ENCODE results near the gene GNG13. TPM values are rescaled to one million over a fixed set of nuclear protein-coding genes. Genes with fewer than 3 reads are reported as not detected.

Gene GNG13
- total RNA-seq, 1 experiment from 2014 or later = not detected

GRCh38 chr16:832652-833336 lies 32.3 kb upstream of the GNG13 start:
- H3K36me3 Mint-ChIP-seq (ENCODE audit: insufficient read depth, unreplicated experiment) = no peaks in the 10 kb centered on the region
- Histone ChIP-seq H3K27me3 (replicated peaks; ENCODE audit: control insufficient read depth, insufficient read depth, low read length) (no peaks in the 10 kb centered on the region), H3K9me3 (no peaks in the 10 kb centered on the region), H3K4me1 (no peaks in the 10 kb centered on the region), H3K36me3 (ENCODE audit: control insufficient read depth, insufficient read depth, low read length) (no peaks in the 10 kb centered on the region), H3K4me3 (ENCODE audit: low read depth, low read length) (no peak overlapping the region)
- no TSS peak for BruUV-seq (replicated peaks)
- intact Hi-C loops (cut with micrococcal nuclease; ENCODE audit: unreplicated experiment) = no loop called here
- no peak overlapping the region for H3K4me3 Mint-ChIP-seq (ENCODE audit: unreplicated experiment)
- no peak overlapping the region for H3K27ac Mint-ChIP-seq (ENCODE audit: unreplicated experiment)
- H3K9me3 Mint-ChIP-seq (ENCODE audit: unreplicated experiment) = no peaks in the 10 kb centered on the region
- CTCF ChIA-PET = interaction anchor here (0.7 kb wide), 1 partner anchor 32 kb away, joined by 6 read pairs; the partner anchor contains the start of gene GNG13
- POLR2A ChIA-PET = no interaction called here
- TF ChIP-seq CTCF (IDR thresholded peaks at IDR 0.05; ENCODE audit: insufficient read depth in 1 of 2, low read depth in 1 of 2, low read length in 1 of 2, severe bottlenecking in 1 of 2, unreplicated experiment in 1 of 2) = no peak
- no peaks in the 10 kb centered on the region for H3K4me1 Mint-ChIP-seq (ENCODE audit: low read depth, unreplicated experiment)
- H3K27me3 Mint-ChIP-seq (ENCODE audit: insufficient read depth, unreplicated experiment) = no peaks in the 10 kb centered on the region
- DNase-seq = peak in 1 of 2 experiments; percentile 21

GRCh38 chr16:831571-832413 lies 31.3 kb upstream of the GNG13 start:
- H3K4me1 Mint-ChIP-seq (ENCODE audit: low read depth, unreplicated experiment) = no peaks in the 10 kb centered on the region
- Histone ChIP-seq H3K4me3 (ENCODE audit: low read depth, low read length) (no peak overlapping the region), H3K27me3 (replicated peaks; ENCODE audit: control insufficient read depth, insufficient read depth, low read length) (no peaks in the 10 kb centered on the region), H3K36me3 (ENCODE audit: control insufficient read depth, insufficient read depth, low read length) (no peaks in the 10 kb centered on the region), H3K4me1 (no peaks in the 10 kb centered on the region), H3K9me3 (no peaks in the 10 kb centered on the region)
- ChIA-PET POLR2A (no interaction called here), CTCF (interaction anchor here (0.7 kb wide), 1 partner anchor 31 kb away, joined by 6 read pairs; the partner anchor contains the start of gene GNG13)
- no TSS peak for BruUV-seq (replicated peaks)
- no peaks in the 10 kb centered on the region for H3K27me3 Mint-ChIP-seq (ENCODE audit: insufficient read depth, unreplicated experiment)
- no peaks in the 10 kb centered on the region for H3K36me3 Mint-ChIP-seq (ENCODE audit: insufficient read depth, unreplicated experiment)
- no peak overlapping the region for H3K27ac Mint-ChIP-seq (ENCODE audit: unreplicated experiment)
- no peaks in the 10 kb centered on the region for H3K9me3 Mint-ChIP-seq (ENCODE audit: unreplicated experiment)
- H3K4me3 Mint-ChIP-seq (ENCODE audit: unreplicated experiment) = no peak overlapping the region
- no peak for TF ChIP-seq CTCF (IDR thresholded peaks at IDR 0.05; ENCODE audit: insufficient read depth in 1 of 2, low read depth in 1 of 2, low read length in 1 of 2, severe bottlenecking in 1 of 2, unreplicated experiment in 1 of 2)
- no peak for DNase-seq
- intact Hi-C loops (cut with micrococcal nuclease; ENCODE audit: unreplicated experiment) = no loop called here

- H3K4me1 ChIP-seq = no peaks in the 10 kb centered on the region
- Mint-ChIP-seq H3K4me3 (ENCODE audit: unreplicated experiment) (no peak overlapping the region), H3K9me3 (ENCODE audit: unreplicated experiment) (no peaks in the 10 kb centered on the region), H3K4me1 (ENCODE audit: low read depth, unreplicated experiment) (no peaks in the 10 kb centered on the region), H3K36me3 (ENCODE audit: insufficient read depth, unreplicated experiment) (no peaks in the 10 kb centered on the region), H3K27me3 (ENCODE audit: insufficient read depth, unreplicated experiment) (no peaks in the 10 kb centered on the region), H3K27ac (ENCODE audit: unreplicated experiment) (no peak overlapping the region)
- intact Hi-C loops (cut with micrococcal nuclease; ENCODE audit: unreplicated experiment) = no loop called here
- DNase-seq = no peak
- H3K9me3 ChIP-seq = no peaks in the 10 kb centered on the region
- no peaks in the 10 kb centered on the region for H3K36me3 ChIP-seq (ENCODE audit: control insufficient read depth, insufficient read depth, low read length)
- no peaks in the 10 kb centered on the region for H3K27me3 ChIP-seq (replicated peaks; ENCODE audit: control insufficient read depth, insufficient read depth, low read length)
- no TSS peak for BruUV-seq (replicated peaks)
- H3K4me3 ChIP-seq (ENCODE audit: low read depth, low read length) = no peak overlapping the region
- CTCF ChIA-PET = no interaction called here
- no peak for TF ChIP-seq CTCF (IDR thresholded peaks at IDR 0.05; ENCODE audit: insufficient read depth in 1 of 2, low read depth in 1 of 2, low read length in 1 of 2, severe bottlenecking in 1 of 2, unreplicated experiment in 1 of 2)
- POLR2A ChIA-PET = no interaction called here
Measured at GRCh38 chr16:830871-831570, 30.5 kb upstream of the GNG13 start.

Data from Caco-2 (cell line).